ENCODE measurements around the gene OR51B4. TPM values are rescaled to one million over a fixed set of nuclear protein-coding genes. Genes with fewer than 3 reads are reported as not detected.

OR51B4 gene
- total RNA-seq, 1 donor from 2014 or later, result not detected

GRCh38 chr11:5276697-5277096, 25.0 kb downstream of the OR51B4 start:
- Histone ChIP-seq H3K27me3 (no peaks in the 10 kb centered on the region), H3K79me2 (ENCODE audit: low read depth) (no peaks in the 10 kb centered on the region), H3K9me3 (ENCODE audit: low read depth) (no peaks in the 10 kb centered on the region), H3K4me2 (no peak overlapping the region), H4K20me1 (ENCODE audit: low read depth) (no peaks in the 10 kb centered on the region), H3F3A (ENCODE audit: low read depth) (no peaks in the 10 kb centered on the region), H3K27ac (no peak overlapping the region), H3K36me3 (no peaks in the 10 kb centered on the region), H3K4me3 (no peak overlapping the region), H3K4me1 (peaks cover 4% of the 10 kb centered on the region), H2AFZ (replicated peaks) (no peak overlapping the region), H3K9ac (no peak overlapping the region)
- Mint-ChIP-seq H3K4me3 (no peak overlapping the region), H3K4me1 (peaks cover 7% of the 10 kb centered on the region), H3K36me3 (no peaks in the 10 kb centered on the region), H3K27ac (no peak overlapping the region), H3K27me3 (ENCODE audit: insufficient read depth, low read depth) (no peaks in the 10 kb centered on the region), H3K9me3 (no peaks in the 10 kb centered on the region)
- TF ChIP-seq EZH2 (IDR thresholded peaks at IDR 0.05), result no peak
- TF ChIP-seq EZH2phosphoT487 (IDR thresholded peaks at IDR 0.05), result no peak
- no peak for TF ChIP-seq CTCF (IDR thresholded peaks at IDR 0.05)
- DNase-seq (ENCODE audit: low spot score), result no peak

- Histone ChIP-seq H2AFZ (replicated peaks) (no peak overlapping the region), H4K20me1 (ENCODE audit: low read depth) (no peaks in the 10 kb centered on the region), H3K9ac (no peak overlapping the region), H3K4me1 (peaks cover 7% of the 10 kb centered on the region), H3K4me3 (no peak overlapping the region), H3K9me3 (ENCODE audit: low read depth) (no peaks in the 10 kb centered on the region), H3K36me3 (no peaks in the 10 kb centered on the region), H3F3A (ENCODE audit: low read depth) (no peaks in the 10 kb centered on the region), H3K27ac (no peak overlapping the region), H3K79me2 (ENCODE audit: low read depth) (no peaks in the 10 kb centered on the region), H3K4me2 (no peak overlapping the region), H3K27me3 (no peaks in the 10 kb centered on the region)
- Mint-ChIP-seq H3K9me3 (no peaks in the 10 kb centered on the region), H3K4me3 (no peak overlapping the region), H3K4me1 (peaks cover 4% of the 10 kb centered on the region), H3K27me3 (ENCODE audit: insufficient read depth, low read depth) (no peaks in the 10 kb centered on the region), H3K36me3 (no peaks in the 10 kb centered on the region), H3K27ac (no peak overlapping the region)
- DNase-seq (ENCODE audit: low spot score), result no peak
- TF ChIP-seq EZH2 (IDR thresholded peaks at IDR 0.05), result no peak
- no peak for TF ChIP-seq CTCF (IDR thresholded peaks at IDR 0.05)
- TF ChIP-seq EZH2phosphoT487 (IDR thresholded peaks at IDR 0.05), result no peak
These were observed 26.2 kb downstream of the OR51B4 start for GRCh38 chr11:5275369-5276110.

GRCh38 chr11:5274395-5274794, 27.4 kb downstream of the OR51B4 start:
- Histone ChIP-seq H3K27ac (no peak overlapping the region), H3F3A (ENCODE audit: low read depth) (no peaks in the 10 kb centered on the region)
- H3K36me3 Mint-ChIP-seq, result no peaks in the 10 kb centered on the region

More at GRCh38 chr11:5274395-5274794, 27.4 kb downstream of the OR51B4 start:
- no peaks in the 10 kb centered on the region for H3K9me3 Mint-ChIP-seq
- no peak overlapping the region for H3K27ac Mint-ChIP-seq
- no peak overlapping the region for H2AFZ ChIP-seq (replicated peaks)
- TF ChIP-seq EZH2phosphoT487 (IDR thresholded peaks at IDR 0.05), result no peak
- no peak for TF ChIP-seq CTCF (IDR thresholded peaks at IDR 0.05)
- TF ChIP-seq EZH2 (IDR thresholded peaks at IDR 0.05), result no peak
- no peak overlapping the region for H3K4me3 Mint-ChIP-seq
- no peaks in the 10 kb centered on the region for H4K20me1 ChIP-seq (ENCODE audit: low read depth)
- no peak overlapping the region for H3K4me2 ChIP-seq
- peaks cover 3% of the 10 kb centered on the region for H3K4me1 Mint-ChIP-seq
- no peak overlapping the region for H3K9ac ChIP-seq
- no peaks in the 10 kb centered on the region for H3K36me3 ChIP-seq
- H3K27me3 Mint-ChIP-seq (ENCODE audit: insufficient read depth, low read depth), result no peaks in the 10 kb centered on the region
- H3K4me1 ChIP-seq, result peaks cover 9% of the 10 kb centered on the region
- no peaks in the 10 kb centered on the region for H3K9me3 ChIP-seq (ENCODE audit: low read depth)
- H3K27me3 ChIP-seq, result no peaks in the 10 kb centered on the region
- no peak for DNase-seq (ENCODE audit: low spot score)
- no peak overlapping the region for H3K4me3 ChIP-seq
- H3K79me2 ChIP-seq (ENCODE audit: low read depth), result no peaks in the 10 kb centered on the region
